Activated naive CD4-positive, alpha-beta T cell treated with anti-CD3 and anti-CD28 coated beads, Interleukin-2, amount 50 U/mL, for 72 hours (primary cell): ENCODE data around the gene BCOR. TPM values are rescaled to one million over a fixed set of nuclear protein-coding genes. Genes with fewer than 3 reads are reported as not detected.

ENCODE experiments used
- ATAC-seq, 2 donors: fragments of 150-1000 bp; cut with Tn5 transposase; 2 replicates each; pipeline ENCODE4 v1.10.0; 2021; ENCODE audit warnings: mild to moderate bottlenecking in 2 of 2, moderate library complexity in 2 of 2
- DNase-seq, 2 donors: peaks; one replicate each; pipeline ENCODE4 v3.0.0; 2021 to 2022; ENCODE audit warnings: low spot score in 2 of 2
- H3K27ac Mint-ChIP-seq, 2 donors: one replicate each; pipeline ENCODE4 v1.8.0; 2022; ENCODE audit warnings: mild to moderate bottlenecking in 2 of 2, mixed read lengths in 2 of 2
- H3K36me3 Mint-ChIP-seq, 2 donors: one replicate each; pipeline ENCODE4 v1.8.0; 2022; ENCODE audit warnings: mixed read lengths in 2 of 2
- H3K9me3 Mint-ChIP-seq, 2 donors: one replicate each; pipeline ENCODE4 v1.8.0; 2022; ENCODE audit warnings: mixed read lengths in 2 of 2
- total RNA-seq, 2 donors: library from RNA; stranded (reverse); gene quantifications; one replicate each; pipeline ENCODE4 v1.2.3, GENCODE V29; 2022

Gene BCOR
- total RNA-seq, 2 donors from 2014 or later: 46.9 to 48.3 TPM

- ATAC-seq (no peak), DNase-seq (no peak)
- H3K27ac Mint-ChIP-seq: peak overlapping the region in 1 of 2 donors; percentile 14
- H3K36me3 Mint-ChIP-seq: peaks cover 17 to 30% of the 10 kb centered on the region in 2 donors
- H3K9me3 Mint-ChIP-seq: no peaks in the 10 kb centered on the region
Observed at GRCh38 chrX:40064055-40064597, 33.6 kb downstream of the BCOR start.

GRCh38 chrX:40063555-40063954 is 34.2 kb downstream of the BCOR start:
- H3K27ac Mint-ChIP-seq: peak overlapping the region in 1 of 2 donors; percentile 22
- ATAC-seq (no peak), DNase-seq (no peak)
- H3K9me3 Mint-ChIP-seq: no peaks in the 10 kb centered on the region
- H3K36me3 Mint-ChIP-seq: peaks cover 17 to 30% of the 10 kb centered on the region in 2 donors

GRCh38 chrX:40062525-40063155 is 35.1 kb downstream of the BCOR start:
- peak overlapping the region in 1 of 2 donors; percentile 72 for H3K27ac Mint-ChIP-seq

GRCh38 chrX:40061871-40062524 is 35.8 kb downstream of the BCOR start:
- H3K9me3 Mint-ChIP-seq: no peaks in the 10 kb centered on the region
- DNase-seq: no peak
- H3K27ac Mint-ChIP-seq: peak overlapping the region in 1 of 2 donors; percentile 72
- H3K36me3 Mint-ChIP-seq: peaks cover 12 to 26% of the 10 kb centered on the region in 2 donors
- ATAC-seq: no peak

More at GRCh38 chrX:40062525-40063155, 35.1 kb downstream of the BCOR start:
- H3K9me3 Mint-ChIP-seq: no peaks in the 10 kb centered on the region
- ATAC-seq (no peak), DNase-seq (no peak)
- peaks cover 12 to 27% of the 10 kb centered on the region in 2 donors for H3K36me3 Mint-ChIP-seq

GRCh38 chrX:40061005-40061404 is 36.8 kb downstream of the BCOR start:
- no peak for DNase-seq
- ATAC-seq: no peak
- no peaks in the 10 kb centered on the region for H3K9me3 Mint-ChIP-seq
- no peak overlapping the region for H3K27ac Mint-ChIP-seq
- H3K36me3 Mint-ChIP-seq: peaks cover 12 to 31% of the 10 kb centered on the region in 2 donors

GRCh38 chrX:40060356-40060845 is 37.4 kb downstream of the BCOR start:
- Mint-ChIP-seq H3K27ac (no peak overlapping the region), H3K36me3 (peaks cover 12 to 31% of the 10 kb centered on the region in 2 donors), H3K9me3 (no peaks in the 10 kb centered on the region)
- ATAC-seq (no peak), DNase-seq (no peak)

- peaks cover 0 to 4% of the 10 kb centered on the region in 2 donors for H3K9me3 Mint-ChIP-seq
- no peak for ATAC-seq
- no peak overlapping the region for H3K27ac Mint-ChIP-seq
- no peak for DNase-seq
- H3K36me3 Mint-ChIP-seq: peaks cover 24 to 44% of the 10 kb centered on the region in 2 donors
Observed at GRCh38 chrX:40058719-40059118, 39.0 kb downstream of the BCOR start.

- ATAC-seq (no peak), DNase-seq (no peak)
- H3K36me3 Mint-ChIP-seq: peaks cover 32 to 50% of the 10 kb centered on the region in 2 donors
- peaks cover 0 to 5% of the 10 kb centered on the region in 2 donors for H3K9me3 Mint-ChIP-seq
- no peak overlapping the region for H3K27ac Mint-ChIP-seq
Observed at GRCh38 chrX:40057405-40057804, 40.4 kb downstream of the BCOR start.

GRCh38 chrX:40056420-40056819 is 41.3 kb downstream of the BCOR start:
- peaks cover 0 to 5% of the 10 kb centered on the region in 2 donors for H3K9me3 Mint-ChIP-seq
- peak in 1 of 2 donors; percentile 83 for ATAC-seq
- H3K27ac Mint-ChIP-seq: no peak overlapping the region
- peaks cover 36 to 54% of the 10 kb centered on the region in 2 donors for H3K36me3 Mint-ChIP-seq
- no peak for DNase-seq

GRCh38 chrX:40055495-40055894 is 42.3 kb downstream of the BCOR start:
- Mint-ChIP-seq H3K36me3 (peaks cover 41 to 59% of the 10 kb centered on the region in 2 donors), H3K9me3 (peaks cover 0 to 5% of the 10 kb centered on the region in 2 donors), H3K27ac (peak overlapping the region in 1 of 2 donors; percentile 27)
- no peak for DNase-seq
- peak in 1 of 2 donors; percentile 64 for ATAC-seq

- peaks cover 0 to 5% of the 10 kb centered on the region in 2 donors for H3K9me3 Mint-ChIP-seq
- H3K27ac Mint-ChIP-seq: no peak overlapping the region
- ATAC-seq: no peak
- no peak for DNase-seq
- peaks cover 48 to 66% of the 10 kb centered on the region in 2 donors for H3K36me3 Mint-ChIP-seq
Observed at GRCh38 chrX:40054793-40055192, 43.0 kb downstream of the BCOR start.

GRCh38 chrX:40050532-40050931 is 47.2 kb downstream of the BCOR start:
- ATAC-seq (no peak), DNase-seq (no peak)
- Mint-ChIP-seq H3K36me3 (peaks cover 54 to 79% of the 10 kb centered on the region in 2 donors), H3K27ac (no peak overlapping the region), H3K9me3 (peaks cover 0 to 11% of the 10 kb centered on the region in 2 donors)

GRCh38 chrX:40049084-40049641 is 48.6 kb downstream of the BCOR start:
- DNase-seq (no peak), ATAC-seq (no peak)
- Mint-ChIP-seq H3K27ac (peak overlapping the region in 1 of 2 donors; percentile 68), H3K36me3 (peaks cover 43 to 65% of the 10 kb centered on the region in 2 donors), H3K9me3 (peaks cover 0 to 11% of the 10 kb centered on the region in 2 donors)

- ATAC-seq (no peak), DNase-seq (no peak)
- Mint-ChIP-seq H3K27ac (no peak overlapping the region), H3K36me3 (peaks cover 27 to 49% of the 10 kb centered on the region in 2 donors), H3K9me3 (peaks cover 0 to 6% of the 10 kb centered on the region in 2 donors)
Observed at GRCh38 chrX:40047485-40047884, 50.3 kb downstream of the BCOR start.

GRCh38 chrX:40043895-40044294 is 53.9 kb downstream of the BCOR start:
- Mint-ChIP-seq H3K9me3 (no peaks in the 10 kb centered on the region), H3K27ac (no peak overlapping the region), H3K36me3 (peaks cover 2 to 14% of the 10 kb centered on the region in 2 donors)
- no peak for ATAC-seq
- DNase-seq: no peak

- Mint-ChIP-seq H3K36me3 (no peaks in the 10 kb centered on the region), H3K9me3 (no peaks in the 10 kb centered on the region), H3K27ac (no peak overlapping the region)
- ATAC-seq (peak in 1 of 2 donors; percentile 23), DNase-seq (no peak)
Observed at GRCh38 chrX:40041915-40042314, 55.8 kb downstream of the BCOR start.
